HEK293 (cell line): ENCODE results near the gene FSIP1.

ENCODE experiments used
- CTCF ChIA-PET: fragments of 350-600 bp; formaldehyde crosslinking; extraction: SDS; loops from one replicate; lab custom pipeline; 2021; ENCODE audit warnings: antibody characterized with exemption; lab: Yijun Ruan, JAX
- POLR2A ChIA-PET: fragments of 300-600 bp; formaldehyde crosslinking; extraction: SDS; loops from one replicate; lab custom pipeline; 2020; ENCODE audit warnings: antibody characterized with exemption, inconsistent platforms; lab: Yijun Ruan, JAX
- H3K27ac ChIP-seq: fragments of 200-500 bp; sonication (Bioruptor generic); 2 replicates; pipeline ENCODE4 v1.5.1; 2014; ENCODE audit warnings: low read depth, low read length, control low read depth, inconsistent platforms; ENCODE audit errors: extremely low read depth
- H3K36me3 ChIP-seq, 2 experiments: fragments of 200-500 bp in 1 of 2; sonication (Bioruptor generic) in 1 of 2; 1 replicate in 1 of 2; 2 replicates in 1 of 2; pipeline ENCODE4 v1.5.1; 2014 to 2017; ENCODE audit warnings: inconsistent platforms in 2 of 2, low read length in 2 of 2; ENCODE audit not compliant: control insufficient read depth in 2 of 2, insufficient read depth in 1 of 2
- H3K4me1 ChIP-seq: fragments of 200-500 bp; sonication (Bioruptor generic); 2 replicates; pipeline ENCODE4 v1.5.1; 2014; ENCODE audit warnings: mild to moderate bottlenecking, low read length, inconsistent platforms; ENCODE audit not compliant: control insufficient read depth, insufficient read depth
- H3K4me3 ChIP-seq: 2 replicates; pipeline ENCODE4 v1.5.1; 2011; ENCODE audit warnings: low read depth, mild to moderate bottlenecking, control low read depth, low read length, moderate library complexity
- H3K9me3 ChIP-seq: fragments of 200-500 bp; sonication (Bioruptor generic); 2 replicates; pipeline ENCODE4 v1.5.1; 2014; ENCODE audit warnings: low read depth, low read length, inconsistent platforms; ENCODE audit not compliant: control insufficient read depth, insufficient read depth
- ATF2 ChIP-seq: fragments of 450-650 bp; formaldehyde crosslinking; IDR thresholded peaks from 2 replicates; pipeline ENCODE4 v1.5.1; 2016; ENCODE audit warnings: missing biosample characterization, missing genetic modification characterization, low read depth
- EGR2 ChIP-seq: fragments of 450-650 bp; formaldehyde crosslinking; IDR thresholded peaks from 2 replicates; pipeline ENCODE4 v1.5.1; 2016; ENCODE audit warnings: low read depth, missing biosample characterization, missing genetic modification characterization
- IKZF3 ChIP-seq: fragments of 450-650 bp; IDR thresholded peaks from 2 replicates; pipeline ENCODE4 v1.5.0; 2018; ENCODE audit warnings: missing biosample characterization, mild to moderate bottlenecking, missing genetic modification characterization, moderate library complexity
- RBAK ChIP-seq: fragments of 450-650 bp; formaldehyde crosslinking; IDR thresholded peaks from 2 replicates; pipeline ENCODE4 v1.5.1; 2016; ENCODE audit warnings: missing biosample characterization, missing genetic modification characterization
- ZFP37 ChIP-seq: fragments of 450-650 bp; formaldehyde crosslinking; IDR thresholded peaks from 2 replicates; pipeline ENCODE4 v1.5.1; 2016; ENCODE audit warnings: missing biosample characterization, missing genetic modification characterization
- ZNF146 ChIP-seq: fragments of 450-650 bp; formaldehyde crosslinking; IDR thresholded peaks from 2 replicates; pipeline ENCODE4 v1.5.1; 2016; ENCODE audit warnings: missing biosample characterization, missing genetic modification characterization
- ZNF214 ChIP-seq: fragments of 450-650 bp; formaldehyde crosslinking; IDR thresholded peaks from 2 replicates; pipeline ENCODE4 v1.5.1; 2017; ENCODE audit warnings: missing biosample characterization, mild to moderate bottlenecking, missing genetic modification characterization, borderline replicate concordance
- ZNF221 ChIP-seq: fragments of 450-650 bp; formaldehyde crosslinking; IDR thresholded peaks from 2 replicates; pipeline ENCODE4 v1.5.1; 2017; ENCODE audit warnings: missing biosample characterization, missing genetic modification characterization, borderline replicate concordance
- ZNF311 ChIP-seq: fragments of 450-650 bp; formaldehyde crosslinking; IDR thresholded peaks from 2 replicates; pipeline ENCODE4 v1.5.1; 2017; ENCODE audit warnings: missing biosample characterization, missing genetic modification characterization, borderline replicate concordance
- ZNF48 ChIP-seq: fragments of 450-650 bp; formaldehyde crosslinking; IDR thresholded peaks from 2 replicates; pipeline ENCODE4 v1.5.1; 2016; ENCODE audit warnings: missing biosample characterization, missing genetic modification characterization
- ZNF510 ChIP-seq: fragments of 450-650 bp; formaldehyde crosslinking; IDR thresholded peaks from 2 replicates; pipeline ENCODE4 v1.5.1; 2018; ENCODE audit warnings: mild to moderate bottlenecking, missing genetic modification characterization, missing biosample characterization; ENCODE audit not compliant: insufficient replicate concordance
- ZNF514 ChIP-seq: fragments of 450-650 bp; formaldehyde crosslinking; IDR thresholded peaks from 2 replicates; pipeline ENCODE4 v1.5.1; 2016; ENCODE audit warnings: missing biosample characterization, missing genetic modification characterization
- ZNF555 ChIP-seq: fragments of 450-650 bp; formaldehyde crosslinking; conservative IDR thresholded peaks from 2 replicates; pipeline ENCODE4 v1.5.1; 2017; ENCODE audit warnings: missing biosample characterization, mild to moderate bottlenecking, missing genetic modification characterization, inconsistent platforms
- ZNF561 ChIP-seq: fragments of 450-650 bp; IDR thresholded peaks from 2 replicates; pipeline ENCODE4 v1.5.1; 2018; ENCODE audit warnings: missing biosample characterization, missing genetic modification characterization, borderline replicate concordance
- ZNF626 ChIP-seq: fragments of 450-650 bp; sonication (Bioruptor Pico); formaldehyde crosslinking; IDR thresholded peaks from 2 replicates; pipeline ENCODE4 v1.5.1; 2018; ENCODE audit warnings: missing biosample characterization, missing genetic modification characterization, inconsistent platforms
- ZNF792 ChIP-seq: fragments of 450-650 bp; formaldehyde crosslinking; IDR thresholded peaks from 2 replicates; pipeline ENCODE4 v1.5.1; 2016; ENCODE audit warnings: missing biosample characterization, missing genetic modification characterization
- ZSCAN5A ChIP-seq: fragments of 450-650 bp; formaldehyde crosslinking; IDR thresholded peaks from 2 replicates; pipeline ENCODE4 v1.5.1; 2016; ENCODE audit warnings: missing biosample characterization, missing genetic modification characterization
- TF ChIP-seq, protein P1 (sequence below): fragments of 450-650 bp; formaldehyde crosslinking; IDR thresholded peaks from 2 replicates; pipeline ENCODE4 v1.5.1; 2016; ENCODE audit warnings: missing biosample characterization, missing genetic modification characterization, borderline replicate concordance
- TF ChIP-seq, protein P2 (sequence below): fragments of 450-650 bp; formaldehyde crosslinking; IDR thresholded peaks from 2 replicates; pipeline ENCODE4 v1.5.1; 2016; ENCODE audit warnings: missing biosample characterization, missing genetic modification characterization
- TF ChIP-seq, protein P3 (sequence below): fragments of 450-650 bp; formaldehyde crosslinking; IDR thresholded peaks from 2 replicates; pipeline ENCODE4 v1.5.1; 2016; ENCODE audit warnings: missing biosample characterization, missing genetic modification characterization

The FSIP1 gene

GRCh38 chr15:39746176-39746575 is 36.5 kb downstream of the FSIP1 start:
- Histone ChIP-seq H3K4me1 (0 out of 2 replicates have a peak, but pooled peaks cover 3% of the 10 kb centered on the region), H3K9me3 (no peaks in the 10 kb centered on the region), H3K36me3 (no peaks in the 10 kb centered on the region)
- POLR2A ChIA-PET = no interaction called here
- TF ChIP-seq ZNF514 (tag by site-specific recombination) (no peak), ZSCAN5A (tag by site-specific recombination) (no peak), IKZF3 (tag by site-specific recombination) (no peak), ZNF626 (tag by site-specific recombination) (no peak)
- TF ChIP-seq, all 188 proteins: peak for 0
- H3K27ac ChIP-seq = no peak overlapping the region
- no peak overlapping the region for H3K4me3 ChIP-seq
- CTCF ChIA-PET = no interaction called here

- H3K9me3 ChIP-seq = no peaks in the 10 kb centered on the region
- H3K4me3 ChIP-seq = no peak overlapping the region
- no peak overlapping the region for H3K27ac ChIP-seq
- 0 out of 2 replicates have a peak, but pooled peaks cover 3% of the 10 kb centered on the region for H3K4me1 ChIP-seq
- CTCF ChIA-PET = interaction anchor here (1.0 kb wide), 1 partner anchor 11 kb away, joined by 5 read pairs; no protein-coding TSS in a partner anchor
- no peaks in the 10 kb centered on the region for H3K36me3 ChIP-seq
- POLR2A ChIA-PET = no interaction called here
- TF ChIP-seq ZNF311 (tag by site-specific recombination) (no peak), ZNF146 (no peak), ZNF48 (no peak), ZNF221 (no peak), RBAK (tag by site-specific recombination) (no peak), ZNF555 (no peak), EGR2 (tag by site-specific recombination) (no peak), ZNF510 (tag by site-specific recombination) (no peak), ATF2 (tag by site-specific recombination) (no peak), ZFP37 (tag by site-specific recombination) (no peak), ZNF561 (tag by site-specific recombination) (no peak), ZNF214 (tag by site-specific recombination) (no peak), ZNF792 (tag by site-specific recombination) (no peak)
- TF ChIP-seq, protein P1, sequence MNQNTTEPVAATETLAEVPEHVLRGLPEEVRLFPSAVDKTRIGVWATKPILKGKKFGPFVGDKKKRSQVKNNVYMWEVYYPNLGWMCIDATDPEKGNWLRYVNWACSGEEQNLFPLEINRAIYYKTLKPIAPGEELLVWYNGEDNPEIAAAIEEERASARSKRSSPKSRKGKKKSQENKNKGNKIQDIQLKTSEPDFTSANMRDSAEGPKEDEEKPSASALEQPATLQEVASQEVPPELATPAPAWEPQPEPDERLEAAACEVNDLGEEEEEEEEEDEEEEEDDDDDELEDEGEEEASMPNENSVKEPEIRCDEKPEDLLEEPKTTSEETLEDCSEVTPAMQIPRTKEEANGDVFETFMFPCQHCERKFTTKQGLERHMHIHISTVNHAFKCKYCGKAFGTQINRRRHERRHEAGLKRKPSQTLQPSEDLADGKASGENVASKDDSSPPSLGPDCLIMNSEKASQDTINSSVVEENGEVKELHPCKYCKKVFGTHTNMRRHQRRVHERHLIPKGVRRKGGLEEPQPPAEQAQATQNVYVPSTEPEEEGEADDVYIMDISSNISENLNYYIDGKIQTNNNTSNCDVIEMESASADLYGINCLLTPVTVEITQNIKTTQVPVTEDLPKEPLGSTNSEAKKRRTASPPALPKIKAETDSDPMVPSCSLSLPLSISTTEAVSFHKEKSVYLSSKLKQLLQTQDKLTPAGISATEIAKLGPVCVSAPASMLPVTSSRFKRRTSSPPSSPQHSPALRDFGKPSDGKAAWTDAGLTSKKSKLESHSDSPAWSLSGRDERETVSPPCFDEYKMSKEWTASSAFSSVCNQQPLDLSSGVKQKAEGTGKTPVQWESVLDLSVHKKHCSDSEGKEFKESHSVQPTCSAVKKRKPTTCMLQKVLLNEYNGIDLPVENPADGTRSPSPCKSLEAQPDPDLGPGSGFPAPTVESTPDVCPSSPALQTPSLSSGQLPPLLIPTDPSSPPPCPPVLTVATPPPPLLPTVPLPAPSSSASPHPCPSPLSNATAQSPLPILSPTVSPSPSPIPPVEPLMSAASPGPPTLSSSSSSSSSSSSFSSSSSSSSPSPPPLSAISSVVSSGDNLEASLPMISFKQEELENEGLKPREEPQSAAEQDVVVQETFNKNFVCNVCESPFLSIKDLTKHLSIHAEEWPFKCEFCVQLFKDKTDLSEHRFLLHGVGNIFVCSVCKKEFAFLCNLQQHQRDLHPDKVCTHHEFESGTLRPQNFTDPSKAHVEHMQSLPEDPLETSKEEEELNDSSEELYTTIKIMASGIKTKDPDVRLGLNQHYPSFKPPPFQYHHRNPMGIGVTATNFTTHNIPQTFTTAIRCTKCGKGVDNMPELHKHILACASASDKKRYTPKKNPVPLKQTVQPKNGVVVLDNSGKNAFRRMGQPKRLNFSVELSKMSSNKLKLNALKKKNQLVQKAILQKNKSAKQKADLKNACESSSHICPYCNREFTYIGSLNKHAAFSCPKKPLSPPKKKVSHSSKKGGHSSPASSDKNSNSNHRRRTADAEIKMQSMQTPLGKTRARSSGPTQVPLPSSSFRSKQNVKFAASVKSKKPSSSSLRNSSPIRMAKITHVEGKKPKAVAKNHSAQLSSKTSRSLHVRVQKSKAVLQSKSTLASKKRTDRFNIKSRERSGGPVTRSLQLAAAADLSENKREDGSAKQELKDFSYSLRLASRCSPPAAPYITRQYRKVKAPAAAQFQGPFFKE = no peak
- TF ChIP-seq, protein P2, sequence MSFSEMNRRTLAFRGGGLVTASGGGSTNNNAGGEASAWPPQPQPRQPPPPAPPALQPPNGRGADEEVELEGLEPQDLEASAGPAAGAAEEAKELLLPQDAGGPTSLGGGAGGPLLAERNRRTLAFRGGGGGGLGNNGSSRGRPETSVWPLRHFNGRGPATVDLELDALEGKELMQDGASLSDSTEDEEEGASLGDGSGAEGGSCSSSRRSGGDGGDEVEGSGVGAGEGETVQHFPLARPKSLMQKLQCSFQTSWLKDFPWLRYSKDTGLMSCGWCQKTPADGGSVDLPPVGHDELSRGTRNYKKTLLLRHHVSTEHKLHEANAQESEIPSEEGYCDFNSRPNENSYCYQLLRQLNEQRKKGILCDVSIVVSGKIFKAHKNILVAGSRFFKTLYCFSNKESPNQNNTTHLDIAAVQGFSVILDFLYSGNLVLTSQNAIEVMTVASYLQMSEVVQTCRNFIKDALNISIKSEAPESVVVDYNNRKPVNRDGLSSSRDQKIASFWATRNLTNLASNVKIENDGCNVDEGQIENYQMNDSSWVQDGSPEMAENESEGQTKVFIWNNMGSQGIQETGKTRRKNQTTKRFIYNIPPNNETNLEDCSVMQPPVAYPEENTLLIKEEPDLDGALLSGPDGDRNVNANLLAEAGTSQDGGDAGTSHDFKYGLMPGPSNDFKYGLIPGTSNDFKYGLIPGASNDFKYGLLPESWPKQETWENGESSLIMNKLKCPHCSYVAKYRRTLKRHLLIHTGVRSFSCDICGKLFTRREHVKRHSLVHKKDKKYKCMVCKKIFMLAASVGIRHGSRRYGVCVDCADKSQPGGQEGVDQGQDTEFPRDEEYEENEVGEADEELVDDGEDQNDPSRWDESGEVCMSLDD (tag by site-specific recombination) = no peak
- TF ChIP-seq, protein P3, sequence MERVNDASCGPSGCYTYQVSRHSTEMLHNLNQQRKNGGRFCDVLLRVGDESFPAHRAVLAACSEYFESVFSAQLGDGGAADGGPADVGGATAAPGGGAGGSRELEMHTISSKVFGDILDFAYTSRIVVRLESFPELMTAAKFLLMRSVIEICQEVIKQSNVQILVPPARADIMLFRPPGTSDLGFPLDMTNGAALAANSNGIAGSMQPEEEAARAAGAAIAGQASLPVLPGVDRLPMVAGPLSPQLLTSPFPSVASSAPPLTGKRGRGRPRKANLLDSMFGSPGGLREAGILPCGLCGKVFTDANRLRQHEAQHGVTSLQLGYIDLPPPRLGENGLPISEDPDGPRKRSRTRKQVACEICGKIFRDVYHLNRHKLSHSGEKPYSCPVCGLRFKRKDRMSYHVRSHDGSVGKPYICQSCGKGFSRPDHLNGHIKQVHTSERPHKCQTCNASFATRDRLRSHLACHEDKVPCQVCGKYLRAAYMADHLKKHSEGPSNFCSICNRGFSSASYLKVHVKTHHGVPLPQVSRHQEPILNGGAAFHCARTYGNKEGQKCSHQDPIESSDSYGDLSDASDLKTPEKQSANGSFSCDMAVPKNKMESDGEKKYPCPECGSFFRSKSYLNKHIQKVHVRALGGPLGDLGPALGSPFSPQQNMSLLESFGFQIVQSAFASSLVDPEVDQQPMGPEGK (tag by site-specific recombination) = no peak
Observed at GRCh38 chr15:39745415-39745814, 37.2 kb downstream of the FSIP1 start.
